Fibroblast of skin of right quadriceps (primary cell): ENCODE measurements around the gene EPB41L4A.

Experiments
- DNase-seq: peaks from one replicate; pipeline ENCODE4 v3.0.0-alpha.2; 2013

EPB41L4A gene

GRCh38 chr5:112146323-112147226 is 272.5 kb downstream of the EPB41L4A start:
- peak; percentile 93 for DNase-seq

- DNase-seq, result no peak
Observed at GRCh38 chr5:112143690-112144089, 275.4 kb downstream of the EPB41L4A start.

- DNase-seq, result peak; percentile 58
Observed at GRCh38 chr5:112142769-112143270, 276.3 kb downstream of the EPB41L4A start.

- DNase-seq, result no peak
Observed at GRCh38 chr5:112141582-112141981, 277.5 kb downstream of the EPB41L4A start.

- no peak for DNase-seq
Observed at GRCh38 chr5:112138526-112138925, 280.6 kb downstream of the EPB41L4A start.

- no peak for DNase-seq
Observed at GRCh38 chr5:112136773-112137172, 282.3 kb downstream of the EPB41L4A start.

GRCh38 chr5:112127861-112128260 is 291.2 kb downstream of the EPB41L4A start:
- no peak for DNase-seq

GRCh38 chr5:112126982-112127381 is 292.1 kb downstream of the EPB41L4A start:
- no peak for DNase-seq

- DNase-seq, result peak; percentile 75
Observed at GRCh38 chr5:112125903-112126302, 293.2 kb downstream of the EPB41L4A start.

GRCh38 chr5:112124788-112125187 is 294.3 kb downstream of the EPB41L4A start:
- DNase-seq, result no peak

- no peak for DNase-seq
Observed at GRCh38 chr5:112123086-112123485, 296.0 kb downstream of the EPB41L4A start.

GRCh38 chr5:112122353-112122752 is 296.7 kb downstream of the EPB41L4A start:
- DNase-seq, result no peak

GRCh38 chr5:112121258-112121657 is 297.8 kb downstream of the EPB41L4A start:
- DNase-seq, result peak; percentile 85

GRCh38 chr5:112119969-112120368 is 299.1 kb downstream of the EPB41L4A start:
- DNase-seq, result no peak

GRCh38 chr5:112119508-112119907 is 299.6 kb downstream of the EPB41L4A start:
- DNase-seq, result peak; percentile 12

GRCh38 chr5:112117551-112117950 is 301.5 kb downstream of the EPB41L4A start:
- DNase-seq, result no peak

- DNase-seq, result peak; percentile 4
Observed at GRCh38 chr5:112116371-112116770, 302.7 kb downstream of the EPB41L4A start.

GRCh38 chr5:112113565-112113964 is 305.5 kb downstream of the EPB41L4A start:
- DNase-seq, result no peak
